Neutrophil (primary cell): ENCODE results near the gene SF3B3.

ENCODE experiments used
- H3K27ac ChIP-seq: fragments of 200-600 bp; sonication (generic); 2 replicates; pipeline ENCODE4 v1.5.1; 2016; ENCODE audit warnings: mild to moderate bottlenecking, moderate library complexity
- H3K27me3 ChIP-seq: fragments of 200-600 bp; sonication (generic); 2 replicates; pipeline ENCODE4 v1.6.0; 2016; ENCODE audit warnings: mild to moderate bottlenecking
- H3K36me3 ChIP-seq: fragments of 200-600 bp; sonication (generic); 2 replicates; pipeline ENCODE4 v1.5.1; 2017
- H3K4me1 ChIP-seq, 2 experiments: fragments of 200-600 bp in 1 of 2; sonication (generic) in 1 of 2; 1 replicate in 1 of 2; 2 replicates in 1 of 2; pipeline versions ENCODE4 v1.5.1 to v1.6.1; 2013 to 2016; ENCODE audit warnings: low read depth in 1 of 2, low read length in 1 of 2, mild to moderate bottlenecking in 1 of 2, moderate library complexity in 1 of 2; ENCODE audit not compliant: control insufficient read depth in 1 of 2, insufficient read depth in 1 of 2
- H3K4me3 ChIP-seq, 2 experiments: fragments of 200-600 bp in 1 of 2; sonication (generic) in 1 of 2; 1 replicate in 1 of 2; 2 replicates in 1 of 2; pipeline ENCODE4 v1.5.1; 2013 to 2016; ENCODE audit warnings: low read depth in 1 of 2, low read length in 1 of 2, mild to moderate bottlenecking in 1 of 2, moderate library complexity in 1 of 2
- H3K9me3 ChIP-seq: fragments of 200-600 bp; sonication (generic); 2 replicates; pipeline ENCODE4 v1.5.1; 2016
- TF ChIP-seq, protein P1 (sequence below): fragments of 200-600 bp; sonication (generic); IDR thresholded peaks from 2 replicates; pipeline ENCODE4 v1.5.1; 2016; ENCODE audit warnings: antibody characterized with exemption

The SF3B3 gene

DNA sequence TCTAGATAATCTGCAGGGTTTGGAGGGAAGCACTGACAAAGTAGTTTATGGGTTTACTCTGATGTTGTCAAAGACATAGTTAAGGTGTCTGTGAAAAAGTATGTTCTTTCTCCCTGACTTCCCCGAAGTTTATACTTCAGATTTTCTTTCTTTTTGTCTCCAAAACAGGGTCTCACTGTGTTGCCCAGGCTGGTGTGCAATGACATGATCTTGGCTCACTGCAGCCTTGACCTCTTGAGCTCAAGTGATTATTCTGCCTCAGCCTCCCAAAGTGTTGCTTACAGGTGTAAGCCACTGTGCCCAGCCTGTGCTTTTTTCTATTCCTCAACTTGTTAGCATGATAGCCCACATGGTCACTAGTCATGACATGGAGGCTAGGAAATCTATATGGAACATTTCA, 20.9 kb downstream of the SF3B3 start:
- Histone ChIP-seq H3K27me3 (no peaks in the 10 kb centered on the region), H3K4me1 (no peaks in the 10 kb centered on the region), H3K9me3 (no peaks in the 10 kb centered on the region), H3K4me3 (no peak overlapping the region), H3K27ac (no peak overlapping the region), H3K36me3 (peaks cover 99% of the 10 kb centered on the region)
- TF ChIP-seq, protein P1, sequence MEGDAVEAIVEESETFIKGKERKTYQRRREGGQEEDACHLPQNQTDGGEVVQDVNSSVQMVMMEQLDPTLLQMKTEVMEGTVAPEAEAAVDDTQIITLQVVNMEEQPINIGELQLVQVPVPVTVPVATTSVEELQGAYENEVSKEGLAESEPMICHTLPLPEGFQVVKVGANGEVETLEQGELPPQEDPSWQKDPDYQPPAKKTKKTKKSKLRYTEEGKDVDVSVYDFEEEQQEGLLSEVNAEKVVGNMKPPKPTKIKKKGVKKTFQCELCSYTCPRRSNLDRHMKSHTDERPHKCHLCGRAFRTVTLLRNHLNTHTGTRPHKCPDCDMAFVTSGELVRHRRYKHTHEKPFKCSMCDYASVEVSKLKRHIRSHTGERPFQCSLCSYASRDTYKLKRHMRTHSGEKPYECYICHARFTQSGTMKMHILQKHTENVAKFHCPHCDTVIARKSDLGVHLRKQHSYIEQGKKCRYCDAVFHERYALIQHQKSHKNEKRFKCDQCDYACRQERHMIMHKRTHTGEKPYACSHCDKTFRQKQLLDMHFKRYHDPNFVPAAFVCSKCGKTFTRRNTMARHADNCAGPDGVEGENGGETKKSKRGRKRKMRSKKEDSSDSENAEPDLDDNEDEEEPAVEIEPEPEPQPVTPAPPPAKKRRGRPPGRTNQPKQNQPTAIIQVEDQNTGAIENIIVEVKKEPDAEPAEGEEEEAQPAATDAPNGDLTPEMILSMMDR, result no peak

DNA sequence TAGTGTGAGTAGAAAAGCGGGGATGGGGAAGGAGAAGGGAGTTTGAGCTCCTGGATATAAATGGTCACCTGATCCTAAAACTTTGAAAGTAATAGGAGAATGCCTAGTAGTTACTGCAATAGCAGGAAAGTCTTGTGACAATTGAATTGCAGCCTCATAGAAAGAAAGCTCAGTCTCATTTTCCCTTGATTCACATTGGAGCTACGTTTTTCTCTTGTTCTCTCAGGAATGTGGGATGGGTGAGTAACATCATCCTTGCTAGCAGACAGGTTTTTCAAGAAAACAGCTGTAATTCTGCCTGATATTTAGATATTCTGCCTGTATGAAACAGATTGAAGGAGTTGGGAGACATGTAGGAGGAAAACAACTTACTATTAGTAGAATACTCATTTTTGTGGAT, 25.3 kb downstream of the SF3B3 start:
- Histone ChIP-seq H3K4me3 (no peak overlapping the region), H3K4me1 (no peaks in the 10 kb centered on the region), H3K36me3 (peaks cover 99% of the 10 kb centered on the region), H3K27ac (no peak overlapping the region), H3K9me3 (no peaks in the 10 kb centered on the region), H3K27me3 (no peaks in the 10 kb centered on the region)
- TF ChIP-seq, protein P1, result no peak

DNA sequence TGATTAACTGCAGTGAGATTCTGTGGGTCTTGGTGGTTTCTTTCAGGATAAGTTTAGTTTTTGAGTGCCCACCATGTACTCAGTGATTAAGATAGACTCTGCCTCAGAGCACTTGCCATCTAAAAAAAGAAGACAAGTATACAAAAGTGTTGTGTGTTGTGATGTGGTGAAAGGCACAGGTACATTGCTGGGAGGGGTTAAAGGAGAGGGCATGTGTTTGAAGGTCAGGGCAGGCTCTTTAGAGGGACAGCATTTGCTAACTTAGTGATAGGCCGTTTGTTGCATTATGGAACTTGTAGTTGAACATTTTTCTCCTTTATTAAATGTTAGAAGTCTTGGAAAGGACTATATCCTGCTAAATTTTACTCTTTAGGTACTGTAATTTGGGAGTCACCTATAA, 26.5 kb downstream of the SF3B3 start:
- no peak overlapping the region for H3K4me3 ChIP-seq
- H3K4me1 ChIP-seq, result no peaks in the 10 kb centered on the region
- TF ChIP-seq, protein P1, result no peak
- no peaks in the 10 kb centered on the region for H3K9me3 ChIP-seq
- peaks cover 99% of the 10 kb centered on the region for H3K36me3 ChIP-seq
- H3K27ac ChIP-seq, result no peak overlapping the region
- H3K27me3 ChIP-seq, result no peaks in the 10 kb centered on the region

DNA sequence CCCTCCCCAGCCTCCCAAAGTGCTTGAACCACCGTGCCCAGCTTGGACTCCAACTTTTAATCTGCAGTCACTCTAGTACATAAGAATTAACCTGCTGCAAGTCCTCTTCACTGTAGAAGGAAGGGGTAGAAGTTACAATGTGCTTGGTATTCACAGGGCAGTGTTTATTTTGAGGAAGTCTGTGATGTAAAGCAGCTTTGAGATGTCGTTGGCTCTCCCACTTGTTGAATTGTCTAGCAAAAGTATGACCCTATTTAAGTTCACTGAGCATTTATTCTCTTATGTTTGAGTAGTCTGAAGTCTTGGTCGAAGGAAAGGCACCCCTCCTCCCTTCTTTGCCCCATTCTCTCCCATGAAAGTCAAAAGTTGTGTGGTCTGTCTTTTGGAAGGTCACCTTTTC, 28.2 kb downstream of the SF3B3 start:
- TF ChIP-seq, protein P1, result no peak
- Histone ChIP-seq H3K4me3 (no peak overlapping the region), H3K9me3 (no peaks in the 10 kb centered on the region), H3K27me3 (no peaks in the 10 kb centered on the region), H3K27ac (no peak overlapping the region), H3K36me3 (peaks cover 99% of the 10 kb centered on the region), H3K4me1 (no peaks in the 10 kb centered on the region)

DNA sequence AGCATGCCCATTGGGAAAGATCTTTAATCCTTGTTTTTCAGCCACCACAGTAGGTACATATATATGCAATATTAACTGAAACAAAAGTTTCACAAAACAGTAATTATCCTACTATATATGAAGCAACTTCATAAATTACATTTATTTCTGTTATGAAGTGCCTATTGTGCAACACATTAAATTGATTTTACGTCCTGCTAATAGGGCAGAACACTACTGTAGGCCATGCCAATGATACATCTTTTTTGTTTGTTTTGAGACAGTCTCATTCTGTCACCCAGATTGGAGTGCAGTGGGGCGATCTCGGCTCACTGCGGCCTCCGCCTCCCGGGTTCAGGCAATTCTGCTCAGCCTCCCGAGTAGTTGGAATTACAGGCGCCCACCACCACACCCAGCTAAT, 29.1 kb downstream of the SF3B3 start:
- Histone ChIP-seq H3K36me3 (peaks cover 100% of the 10 kb centered on the region), H3K27me3 (no peaks in the 10 kb centered on the region), H3K9me3 (no peaks in the 10 kb centered on the region), H3K4me3 (no peak overlapping the region), H3K4me1 (no peaks in the 10 kb centered on the region), H3K27ac (no peak overlapping the region)
- TF ChIP-seq, protein P1, result no peak

DNA sequence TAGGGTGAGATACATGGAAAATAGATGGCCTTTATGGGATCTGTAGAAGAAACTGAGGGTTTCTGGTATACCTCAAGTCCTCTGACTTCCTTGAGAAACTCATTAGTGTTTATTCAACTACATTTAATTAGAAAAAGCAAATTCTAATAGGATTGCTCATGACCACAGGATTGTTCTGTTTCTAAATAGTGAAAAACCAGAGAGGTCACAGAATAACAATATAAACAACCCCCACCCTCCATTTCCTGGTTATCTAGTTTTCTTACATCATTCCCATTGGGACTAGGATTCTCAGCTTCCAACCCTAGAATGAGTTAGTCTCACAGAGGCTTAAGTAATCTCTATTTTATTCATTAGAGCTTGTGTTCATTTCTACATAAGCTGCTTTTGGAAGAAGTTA, 30.0 kb downstream of the SF3B3 start:
- Histone ChIP-seq H3K36me3 (peaks cover 100% of the 10 kb centered on the region), H3K9me3 (no peaks in the 10 kb centered on the region), H3K27ac (no peak overlapping the region), H3K4me1 (no peaks in the 10 kb centered on the region), H3K27me3 (no peaks in the 10 kb centered on the region), H3K4me3 (no peak overlapping the region)
- TF ChIP-seq, protein P1, result no peak
